Sigmoid colon (tissue), 7 donors: ENCODE data around the gene SORCS1. TPM values are rescaled to one million over a fixed set of nuclear protein-coding genes. Genes with fewer than 3 reads are reported as not detected.

Experiments used
- DNase-seq: peaks from one replicate; pipeline ENCODE4 v3.0.0-alpha.2; 2019
- H3K27ac ChIP-seq, 4 donors: fragments of 200-600 bp; sonication (generic); one replicate each; pipeline ENCODE4 v1.5.1; 2016 to 2019; ENCODE audit warnings: mild to moderate bottlenecking in 1 of 4
- H3K27me3 ChIP-seq, 3 donors: fragments of 200-600 bp; sonication (generic); one replicate each; pipeline ENCODE4 v1.5.1; 2019; ENCODE audit warnings: mild to moderate bottlenecking in 1 of 3
- H3K36me3 ChIP-seq, 4 donors: fragments of 200-600 bp; sonication (generic); one replicate each; pipeline ENCODE4 v1.5.1; 2016 to 2019
- H3K4me1 ChIP-seq, 4 donors: fragments of 200-600 bp; sonication (generic); one replicate each; pipeline ENCODE4 v1.5.1; 2017 to 2019
- H3K4me3 ChIP-seq, 4 donors: fragments of 200-600 bp; sonication (generic); one replicate each; pipeline ENCODE4 v1.5.1; 2017 to 2019; ENCODE audit warnings: mild to moderate bottlenecking in 2 of 4, moderate library complexity in 1 of 4
- H3K9me3 ChIP-seq, 4 donors: fragments of 200-600 bp in 3 of 4; sonication (generic) in 3 of 4; one replicate each; pipeline versions ENCODE4 v1.5.1 to v1.6.1; 2013 to 2019
- CTCF ChIP-seq, 4 experiments: fragments of 450-650 bp in 3 of 4; fragments of 200-600 bp in 1 of 4; IDR thresholded peaks; one replicate each; pipeline ENCODE4 v1.5.1; 2016 to 2019; ENCODE audit warnings: antibody characterized with exemption in 4 of 4, mild to moderate bottlenecking in 3 of 4, moderate library complexity in 2 of 4
- EP300 ChIP-seq, 4 donors: sonication (generic); formaldehyde crosslinking; IDR thresholded peaks; one replicate each; pipeline ENCODE4 v1.6.1; 2017; ENCODE audit warnings: antibody characterized with exemption in 4 of 4
- POLR2A ChIP-seq, 2 donors: fragments of 450-650 bp; IDR thresholded peaks; one replicate each; pipeline ENCODE4 v1.6.1; 2016; ENCODE audit warnings: antibody characterized with exemption in 2 of 2, mild to moderate bottlenecking in 2 of 2, moderate library complexity in 2 of 2
- POLR2AphosphoS5 ChIP-seq, 4 donors: sonication (generic); formaldehyde crosslinking; IDR thresholded peaks; one replicate each; pipeline ENCODE4 v1.6.1; 2017; ENCODE audit warnings: antibody characterized with exemption in 4 of 4
- WGBS, 2 donors: extraction: QIAGEN DNeasy Blood & Tissue Kit; methylation state at CpG; one replicate each; pipeline ENCODE4 v1.1.7; 2013; 5-methylcytosine and 5-hydroxymethylcytosine counted together
- intact Hi-C: fragments of 100-400 bp; cut with DNase I; formaldehyde crosslinking; loops from one replicate; pipeline ENCODE4 v1.15.1; 2023
- polyA plus RNA-seq, 3 donors: library from polyadenylated mRNA; stranded (reverse); fragments of 200-250 nt; gene quantifications; one replicate each; pipeline ENCODE4 v1.2.3, GENCODE V29; 2013
- total RNA-seq, 4 donors: library from RNA; depleted of rRNA; stranded (reverse); fragments of >200 nt; gene quantifications; one replicate each; pipeline ENCODE4 v1.1.0, GENCODE V29; 2016
- donor health status: healthy with polysubstance abuse.
- donor health status: Bipolar disorder and iron deficiency.
- donor health status: healthy.

The SORCS1 gene
- total and polyA plus RNA-seq, 7 donors: 2.5 to 18.3 (median 8.7) TPM; not detected in 1

GRCh38 chr10:106894692-106895091 is 269.8 kb downstream of the SORCS1 start:
- no peak for DNase-seq
- H3K27ac ChIP-seq: peak overlapping the region; percentile 3 to 58 (median 38)
- intact Hi-C loops: loop anchor here (5.0 kb wide), 1 partner anchor 268 kb away; the partner anchor contains the start of gene SORCS1
- 64 to 65% methylated on average over 1 of the region's 1 CpG for WGBS, 2 donors
- H3K4me3 ChIP-seq: no peak overlapping the region
- TF ChIP-seq POLR2AphosphoS5 (IDR thresholded peaks at IDR 0.05) (peak; percentile 78 to 87 (median 82)), CTCF (IDR thresholded peaks at IDR 0.05) (no peak), POLR2A (IDR thresholded peaks at IDR 0.05) (no peak), EP300 (IDR thresholded peaks at IDR 0.05) (peak in 2 of 4 donors; percentile 9 to 32)
- H3K9me3 ChIP-seq: no peaks in the 10 kb centered on the region
- H3K4me1 ChIP-seq: peaks cover 0 to 40% (median 15%) of the 10 kb centered on the region in 4 donors
- no peaks in the 10 kb centered on the region for H3K27me3 ChIP-seq
- no peaks in the 10 kb centered on the region for H3K36me3 ChIP-seq

- Histone ChIP-seq H3K36me3 (no peaks in the 10 kb centered on the region), H3K4me3 (no peak overlapping the region), H3K9me3 (peaks cover 0 to 6% (median 0%) of the 10 kb centered on the region in 4 donors), H3K4me1 (no peaks in the 10 kb centered on the region), H3K27ac (no peak overlapping the region), H3K27me3 (no peaks in the 10 kb centered on the region)
- no peak for DNase-seq
- no peak for TF ChIP-seq CTCF (IDR thresholded peaks at IDR 0.05)
- TF ChIP-seq POLR2AphosphoS5 (IDR thresholded peaks at IDR 0.05): no peak
- no peak for TF ChIP-seq EP300 (IDR thresholded peaks at IDR 0.05)
- no peak for TF ChIP-seq POLR2A (IDR thresholded peaks at IDR 0.05)
- intact Hi-C loops: no loop called here
- WGBS, 2 donors: 87 to 89% methylated on average over 5 of the region's 5 CpGs
Observed at GRCh38 chr10:106877574-106877973, 286.9 kb downstream of the SORCS1 start.

DNA sequence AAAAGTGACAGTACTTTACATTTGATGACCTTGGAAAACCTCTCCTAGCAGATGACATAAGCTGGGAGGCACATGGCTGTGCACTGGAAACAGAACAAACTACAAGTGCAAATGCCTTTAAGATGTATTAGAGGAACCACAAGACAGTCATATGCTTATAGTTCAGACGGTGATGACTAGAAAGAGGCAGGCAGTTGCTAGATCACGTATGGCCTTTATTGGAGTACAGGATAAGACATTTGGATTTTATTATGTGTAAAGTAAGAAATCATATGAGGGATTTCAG is 290.0 kb downstream of the SORCS1 start:
- no peak for DNase-seq
- Histone ChIP-seq H3K36me3 (no peaks in the 10 kb centered on the region), H3K9me3 (peaks cover 0 to 9% (median 0%) of the 10 kb centered on the region in 4 donors), H3K4me3 (no peak overlapping the region), H3K4me1 (no peaks in the 10 kb centered on the region), H3K27ac (no peak overlapping the region), H3K27me3 (no peaks in the 10 kb centered on the region)
- TF ChIP-seq POLR2AphosphoS5 (IDR thresholded peaks at IDR 0.05) (no peak), POLR2A (IDR thresholded peaks at IDR 0.05) (no peak), CTCF (IDR thresholded peaks at IDR 0.05) (no peak), EP300 (IDR thresholded peaks at IDR 0.05) (no peak)
- 72 to 80% methylated on average over 2 of the region's 2 CpGs for WGBS, 2 donors
- intact Hi-C loops: no loop called here

GRCh38 chr10:106873770-106874603 is 290.5 kb downstream of the SORCS1 start:
- H3K4me3 ChIP-seq: no peak overlapping the region

More at GRCh38 chr10:106873770-106874603, 290.5 kb downstream of the SORCS1 start:
- 77 to 89% methylated on average over 5 of the region's 5 CpGs for WGBS, 2 donors
- Histone ChIP-seq H3K27ac (no peak overlapping the region), H3K4me1 (no peaks in the 10 kb centered on the region), H3K9me3 (peaks cover 0 to 9% (median 0%) of the 10 kb centered on the region in 4 donors), H3K27me3 (no peaks in the 10 kb centered on the region), H3K36me3 (no peaks in the 10 kb centered on the region)
- no peak for DNase-seq
- TF ChIP-seq POLR2AphosphoS5 (IDR thresholded peaks at IDR 0.05) (no peak), POLR2A (IDR thresholded peaks at IDR 0.05) (no peak), EP300 (IDR thresholded peaks at IDR 0.05) (no peak), CTCF (IDR thresholded peaks at IDR 0.05) (no peak)
- intact Hi-C loops: no loop called here
